HG02678 (cell line): ENCODE data around the gene C20orf173.

ENCODE experiments used
- ATAC-seq: cut with Tn5 transposase; IDR thresholded peaks from one replicate; pipeline ENCODE4 v1.9.1; 2021; ENCODE audit warnings: mild to moderate bottlenecking, moderate library complexity; ENCODE audit not compliant: unreplicated experiment

C20orf173 gene

DNA sequence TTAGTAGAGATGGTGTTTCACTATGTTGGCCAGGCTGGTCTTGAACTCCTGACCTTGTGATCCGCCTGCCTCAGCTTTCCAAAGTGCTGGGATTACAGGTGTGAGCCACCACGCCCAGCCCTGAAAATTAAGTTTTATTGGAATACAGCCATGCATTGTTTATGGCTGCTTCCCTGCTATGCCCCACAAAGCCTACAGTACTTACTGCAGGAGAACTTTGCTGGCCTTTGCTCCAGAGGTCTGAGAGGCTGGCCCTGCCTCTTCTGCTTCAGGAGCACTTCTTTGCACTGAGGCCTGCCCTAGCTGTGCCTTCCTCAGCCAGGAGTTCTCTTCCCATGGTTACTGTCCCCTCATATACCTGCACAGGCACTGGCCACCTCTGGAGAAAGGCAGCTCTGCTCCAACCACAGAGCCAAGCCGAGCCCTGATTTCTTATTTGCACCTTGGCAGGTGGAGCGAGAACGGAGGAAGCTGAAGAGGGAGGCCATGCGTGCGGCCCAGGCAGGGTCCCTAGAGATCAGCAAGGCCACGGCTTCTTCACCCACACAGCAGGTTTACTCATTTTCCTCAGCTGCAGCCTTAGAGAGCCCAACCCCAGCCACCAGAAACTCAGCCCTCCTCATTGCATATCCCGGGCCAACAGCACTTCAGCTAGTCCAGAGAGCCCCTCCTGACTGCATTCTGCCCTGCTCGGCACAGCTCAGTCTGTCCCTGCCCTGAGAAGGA, 20.8 kb downstream of the C20orf173 start:
- ATAC-seq, result no peak

DNA sequence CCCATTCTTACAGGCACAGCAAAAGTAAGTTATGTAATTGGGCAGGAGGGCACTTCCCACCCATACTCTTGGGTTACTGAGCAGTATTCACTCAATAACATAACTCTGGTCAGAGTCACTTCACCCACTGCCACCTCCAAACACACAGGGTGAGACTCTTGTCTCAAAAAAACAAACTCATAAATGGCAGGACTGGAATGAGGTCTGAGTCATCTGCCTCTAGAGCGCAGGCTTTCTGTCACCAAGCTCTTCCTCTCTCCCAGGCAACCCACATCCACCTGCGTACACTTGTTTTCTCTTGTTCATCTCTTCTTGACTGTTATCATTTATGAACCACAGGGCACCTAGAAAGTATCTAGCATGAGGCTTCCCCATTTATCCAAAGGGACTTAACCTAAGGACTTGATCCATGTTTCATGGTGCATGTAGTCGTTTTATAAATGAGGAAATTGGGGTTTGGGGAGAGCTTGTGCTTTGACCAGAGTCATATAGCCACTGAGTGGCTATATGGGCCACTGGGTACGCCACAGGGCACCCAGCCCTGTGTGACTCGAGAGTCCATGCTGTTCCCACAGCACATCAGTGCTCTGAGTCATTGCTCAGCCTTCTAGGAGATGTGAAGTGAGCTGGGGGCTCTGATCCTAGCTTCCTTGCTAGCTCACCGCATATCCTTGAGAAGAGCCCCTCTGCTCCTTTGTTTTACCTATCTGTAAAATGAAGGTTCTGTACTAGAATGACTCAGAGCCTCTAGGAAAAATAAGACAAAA, 22.4 kb downstream of the C20orf173 start:
- no peak for ATAC-seq

DNA sequence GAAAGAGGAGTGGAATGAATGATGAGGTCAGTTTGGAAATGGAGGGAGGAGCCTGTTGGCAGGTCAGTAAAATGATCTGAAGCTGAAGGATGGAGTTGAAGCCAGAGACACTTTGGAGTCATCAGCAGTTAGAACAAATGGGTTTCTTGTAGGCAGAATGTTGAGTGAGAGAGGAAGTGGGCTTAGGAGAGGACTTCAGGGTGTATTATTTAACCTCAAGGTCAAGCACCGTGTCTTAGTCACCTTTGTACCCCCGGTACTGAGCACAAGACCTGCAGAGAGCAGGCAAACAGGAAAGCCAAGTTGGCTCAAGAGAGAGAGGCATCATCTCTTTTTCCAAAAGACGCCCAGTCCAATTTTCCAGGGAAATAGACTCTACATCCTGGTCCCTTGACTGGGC, 23.3 kb downstream of the C20orf173 start:
- no peak for ATAC-seq

DNA sequence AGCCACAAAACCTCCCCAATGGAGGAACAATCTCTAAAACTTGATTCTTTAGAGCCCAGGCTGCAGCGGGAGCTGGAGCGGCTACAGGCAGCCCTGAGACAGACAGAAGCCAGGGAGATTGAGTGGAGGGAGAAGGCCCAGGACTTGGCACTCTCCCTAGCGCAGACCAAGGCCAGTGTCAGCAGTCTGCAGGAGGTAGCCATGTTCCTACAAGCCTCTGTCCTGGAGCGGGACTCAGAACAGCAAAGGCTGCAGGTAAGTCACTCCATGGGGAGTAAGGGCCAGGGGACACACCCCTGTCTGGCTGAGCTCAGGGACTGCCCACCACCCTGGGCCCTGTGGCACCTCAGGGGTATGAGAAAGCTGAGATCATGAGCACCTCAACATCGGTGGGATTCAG, 24.7 kb downstream of the C20orf173 start:
- ATAC-seq, result no peak

DNA sequence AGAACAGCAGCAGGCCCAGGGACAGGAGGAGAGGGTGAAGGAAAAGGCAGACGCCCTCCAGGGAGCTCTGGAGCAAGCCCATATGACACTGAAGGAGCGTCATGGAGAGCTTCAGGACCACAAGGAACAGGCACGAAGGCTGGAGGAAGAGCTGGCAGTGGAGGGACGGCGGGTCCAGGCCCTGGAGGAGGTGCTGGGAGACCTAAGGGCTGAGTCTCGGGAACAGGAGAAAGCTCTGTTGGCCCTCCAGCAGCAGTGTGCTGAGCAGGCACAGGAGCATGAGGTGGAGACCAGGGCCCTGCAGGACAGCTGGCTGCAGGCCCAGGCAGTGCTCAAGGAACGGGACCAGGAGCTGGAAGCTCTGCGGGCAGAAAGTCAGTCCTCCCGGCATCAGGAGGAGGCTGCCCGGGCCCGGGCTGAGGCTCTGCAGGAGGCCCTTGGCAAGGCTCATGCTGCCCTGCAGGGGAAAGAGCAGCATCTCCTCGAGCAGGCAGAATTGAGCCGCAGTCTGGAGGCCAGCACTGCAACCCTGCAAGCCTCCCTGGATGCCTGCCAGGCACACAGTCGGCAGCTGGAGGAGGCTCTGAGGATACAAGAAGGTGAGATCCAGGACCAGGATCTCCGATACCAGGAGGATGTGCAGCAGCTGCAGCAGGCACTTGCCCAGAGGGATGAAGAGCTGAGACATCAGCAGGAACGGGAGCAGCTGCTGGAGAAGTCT, 25.5 kb downstream of the C20orf173 start:
- no peak for ATAC-seq

DNA sequence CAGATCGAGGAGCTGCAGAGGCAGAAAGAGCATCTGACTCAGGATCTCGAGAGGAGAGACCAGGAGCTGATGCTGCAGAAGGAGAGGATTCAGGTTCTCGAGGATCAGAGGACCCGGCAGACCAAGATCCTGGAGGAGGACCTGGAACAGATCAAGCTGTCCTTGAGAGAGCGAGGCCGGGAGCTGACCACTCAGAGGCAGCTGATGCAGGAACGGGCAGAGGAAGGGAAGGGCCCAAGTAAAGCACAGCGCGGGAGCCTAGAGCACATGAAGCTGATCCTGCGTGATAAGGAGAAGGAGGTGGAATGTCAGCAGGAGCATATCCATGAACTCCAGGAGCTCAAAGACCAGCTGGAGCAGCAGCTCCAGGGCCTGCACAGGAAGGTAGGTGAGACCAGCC, 26.2 kb downstream of the C20orf173 start:
- ATAC-seq, result no peak

DNA sequence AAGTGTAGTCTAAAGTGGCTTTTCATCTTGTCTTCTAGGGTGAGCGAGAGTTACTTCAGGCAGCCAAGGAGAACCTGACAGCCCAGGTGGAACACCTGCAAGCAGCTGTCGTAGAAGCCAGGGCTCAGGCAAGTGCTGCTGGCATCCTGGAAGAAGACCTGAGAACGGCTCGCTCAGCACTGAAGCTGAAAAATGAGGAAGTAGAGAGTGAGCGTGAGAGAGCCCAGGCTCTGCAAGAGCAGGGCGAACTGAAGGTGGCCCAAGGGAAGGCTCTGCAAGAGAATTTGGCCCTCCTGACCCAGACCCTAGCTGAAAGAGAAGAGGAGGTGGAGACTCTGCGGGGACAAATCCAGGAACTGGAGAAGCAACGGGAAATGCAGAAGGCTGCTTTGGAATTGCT, 27.1 kb downstream of the C20orf173 start:
- peak; percentile 76 for ATAC-seq

DNA sequence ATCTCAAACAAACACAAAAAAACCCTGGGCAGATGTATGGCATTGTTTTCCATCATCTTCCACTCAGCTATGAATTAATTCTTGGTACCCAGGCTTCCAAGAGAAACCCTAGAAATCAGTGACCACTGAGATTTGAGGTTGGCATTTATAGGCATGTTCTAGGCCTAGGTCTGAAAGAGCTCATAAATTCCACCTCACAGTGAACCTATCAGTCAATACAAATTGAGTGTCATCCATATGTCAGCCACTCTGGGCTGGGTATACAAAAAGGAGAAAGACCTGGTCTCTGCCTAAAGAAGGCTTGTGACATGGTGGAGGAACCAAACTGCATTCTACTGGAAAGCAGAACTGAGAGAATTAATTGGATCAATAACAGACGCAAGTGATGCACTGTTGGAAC, 30.2 kb downstream of the C20orf173 start:
- no peak for ATAC-seq

DNA sequence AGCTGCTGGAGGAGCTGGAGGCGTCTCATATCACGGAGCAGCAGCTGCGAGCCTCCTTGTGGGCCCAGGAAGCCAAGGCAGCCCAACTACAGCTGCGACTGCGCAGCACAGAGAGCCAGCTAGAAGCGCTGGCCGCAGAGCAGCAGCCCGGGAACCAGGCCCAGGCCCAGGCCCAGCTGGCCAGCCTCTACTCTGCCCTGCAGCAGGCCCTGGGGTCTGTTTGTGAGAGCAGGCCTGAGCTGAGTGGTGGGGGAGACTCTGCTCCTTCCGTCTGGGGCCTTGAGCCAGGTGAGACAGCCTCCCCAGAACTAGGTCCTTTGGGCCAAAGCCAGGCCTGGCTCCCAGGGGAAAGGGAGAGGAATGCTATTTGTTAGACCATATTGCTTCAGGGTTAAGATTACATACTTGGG, 31.7 kb downstream of the C20orf173 start:
- ATAC-seq, result no peak

DNA sequence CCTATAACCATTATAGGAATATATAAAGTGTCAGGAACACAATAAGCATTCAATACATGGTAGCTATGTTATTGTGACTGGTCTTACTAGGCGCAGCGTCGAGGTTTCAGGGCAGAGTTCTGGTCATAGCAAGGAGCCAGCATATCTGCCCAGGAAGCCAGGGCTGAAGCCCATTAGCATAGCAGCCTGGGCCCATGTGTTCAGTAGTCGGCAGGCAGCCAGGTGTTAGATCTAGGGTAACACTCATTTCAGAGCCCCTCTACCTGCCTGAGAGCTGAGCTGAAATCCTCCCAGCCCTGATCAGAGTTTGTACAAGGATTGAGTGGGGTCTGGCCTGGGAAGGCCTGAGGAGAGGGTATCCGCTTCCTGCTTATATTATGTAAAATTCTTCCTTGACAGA, 32.1 kb downstream of the C20orf173 start:
- no peak for ATAC-seq

DNA sequence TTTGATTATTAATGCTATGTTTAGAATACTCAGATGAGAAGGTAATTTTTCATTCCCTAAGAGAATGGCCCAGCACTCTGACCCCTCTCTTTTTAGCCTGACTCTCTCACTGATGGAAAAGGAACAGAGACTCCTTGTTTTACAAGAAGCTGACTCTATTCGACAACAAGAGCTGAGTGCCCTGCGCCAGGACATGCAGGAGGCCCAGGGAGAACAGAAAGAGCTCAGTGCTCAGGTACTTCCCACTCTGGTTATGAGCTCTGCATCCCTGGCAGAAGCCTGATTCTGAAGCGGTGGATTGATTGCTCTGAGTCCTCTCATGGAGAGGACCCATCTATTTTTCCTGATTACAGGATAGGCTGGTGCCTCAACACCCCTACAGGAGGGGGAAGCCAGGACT, 33.0 kb downstream of the C20orf173 start:
- ATAC-seq, result no peak

DNA sequence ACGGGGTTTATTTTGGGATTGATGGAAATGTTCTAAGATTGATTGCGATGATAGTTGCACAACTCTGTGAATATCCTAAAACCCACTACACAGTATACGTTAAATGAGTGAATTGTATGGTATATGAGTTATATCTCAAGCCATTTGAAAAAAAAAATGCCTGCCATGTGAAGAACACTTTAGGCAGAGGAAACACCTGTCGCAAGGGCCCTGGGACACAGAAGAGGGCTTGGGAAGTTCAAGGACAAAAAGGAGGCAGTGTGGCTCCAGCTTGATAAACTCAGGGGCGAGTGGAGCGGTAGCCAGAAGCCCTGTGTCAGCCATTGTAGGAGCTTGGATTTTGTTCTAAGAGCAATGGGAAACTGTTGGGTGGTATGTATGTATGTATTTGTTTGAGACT, 37.1 kb downstream of the C20orf173 start:
- no peak for ATAC-seq

DNA sequence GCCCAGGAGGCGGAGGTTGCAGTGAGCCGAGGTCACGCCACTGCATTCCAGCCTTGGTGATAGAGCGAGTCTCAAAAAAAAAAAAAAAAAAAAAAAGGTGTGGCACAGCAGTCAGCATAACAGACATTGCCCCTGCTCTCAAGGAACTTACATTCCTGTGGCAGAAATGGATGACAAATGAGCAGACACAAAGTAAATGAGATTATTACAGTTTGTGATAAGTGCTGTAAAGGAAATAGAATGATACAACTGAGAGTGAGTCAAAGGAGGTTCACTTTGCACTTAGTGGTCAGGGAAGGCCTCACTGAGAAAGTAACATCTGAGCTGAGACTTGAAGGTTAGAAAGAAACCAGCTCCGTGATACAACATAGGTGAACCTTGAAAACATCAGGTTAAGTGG, 37.6 kb downstream of the C20orf173 start:
- ATAC-seq, result no peak

DNA sequence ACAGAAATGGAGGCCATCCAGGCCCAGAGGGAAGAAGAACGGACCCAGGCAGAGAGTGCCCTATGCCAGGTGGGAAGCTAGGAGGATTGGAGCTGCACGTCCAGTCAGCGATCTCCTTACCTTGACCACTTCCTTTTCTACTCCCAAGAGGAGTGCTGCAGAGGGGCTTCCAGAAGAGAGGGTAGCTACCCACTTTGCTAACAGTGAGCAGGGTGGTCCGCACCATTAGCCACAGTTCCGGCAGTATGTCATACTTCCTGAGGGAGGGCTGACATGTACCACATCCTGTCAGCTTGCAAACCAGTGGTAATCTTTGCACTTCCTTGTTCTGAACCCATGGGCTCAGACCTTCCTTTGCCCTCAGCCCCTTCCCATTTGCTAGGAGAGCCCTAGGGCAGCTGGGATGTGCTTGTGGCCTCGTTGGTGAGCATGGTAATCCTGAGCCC, 38.7 kb downstream of the C20orf173 start:
- ATAC-seq, result peak; percentile 99

DNA sequence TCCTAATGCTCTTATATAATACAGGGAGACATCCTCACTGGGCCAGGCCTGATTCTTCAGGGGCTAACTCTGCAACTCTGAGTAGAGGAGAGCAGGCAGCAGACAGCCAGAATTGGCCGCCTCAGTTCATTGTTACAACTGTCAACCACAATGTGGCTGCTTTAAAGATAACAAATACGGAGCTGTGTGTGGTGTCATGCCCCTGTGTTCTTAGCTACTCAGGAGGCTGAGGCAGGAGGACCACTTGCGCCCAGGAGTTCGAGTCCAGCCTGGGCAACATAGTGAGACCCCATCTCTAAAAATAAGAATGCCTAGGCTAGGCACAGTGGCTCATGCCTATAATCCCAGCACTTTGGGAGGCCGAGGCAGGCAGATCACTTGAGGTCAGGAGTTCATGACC, 39.7 kb downstream of the C20orf173 start:
- ATAC-seq, result no peak

DNA sequence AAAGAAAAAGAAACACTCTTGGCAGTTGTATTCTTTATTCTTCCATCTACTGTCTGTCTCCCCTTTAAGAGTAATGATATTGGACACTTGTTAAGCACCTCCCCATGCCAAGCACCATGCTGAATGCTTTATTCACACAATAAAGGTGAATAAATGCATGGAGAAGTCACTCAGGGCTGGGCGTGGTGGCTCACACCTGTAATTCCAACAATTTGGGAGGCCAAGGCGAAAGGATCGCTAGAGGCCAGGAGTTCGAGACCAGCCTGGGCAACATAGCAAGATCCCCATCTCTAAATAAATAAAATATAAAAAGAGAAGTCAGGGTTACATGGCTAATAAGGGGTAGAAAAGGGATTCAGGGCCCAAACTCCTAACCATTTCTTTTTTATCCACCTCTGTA, 42.0 kb downstream of the C20orf173 start:
- ATAC-seq, result no peak

DNA sequence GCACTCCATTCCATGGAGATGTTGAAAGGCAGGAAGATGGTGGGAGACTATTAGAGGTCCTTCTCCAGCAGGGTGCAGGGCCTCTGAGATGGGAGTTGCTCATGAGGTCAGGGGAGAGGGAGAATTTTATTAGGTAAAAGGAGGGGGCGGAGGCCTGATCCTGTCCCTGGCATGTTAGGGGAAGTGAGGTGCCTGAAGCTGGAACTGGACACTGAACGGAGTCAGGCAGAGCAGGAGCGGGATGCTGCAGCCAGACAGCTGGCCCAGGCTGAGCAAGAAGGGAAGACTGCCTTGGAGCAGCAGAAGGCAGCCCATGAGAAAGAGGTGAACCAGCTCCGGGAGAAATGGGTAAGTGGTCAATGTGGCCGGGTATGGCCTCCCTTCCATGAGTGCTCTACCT, 49.7 kb downstream of the C20orf173 start:
- ATAC-seq, result no peak

DNA sequence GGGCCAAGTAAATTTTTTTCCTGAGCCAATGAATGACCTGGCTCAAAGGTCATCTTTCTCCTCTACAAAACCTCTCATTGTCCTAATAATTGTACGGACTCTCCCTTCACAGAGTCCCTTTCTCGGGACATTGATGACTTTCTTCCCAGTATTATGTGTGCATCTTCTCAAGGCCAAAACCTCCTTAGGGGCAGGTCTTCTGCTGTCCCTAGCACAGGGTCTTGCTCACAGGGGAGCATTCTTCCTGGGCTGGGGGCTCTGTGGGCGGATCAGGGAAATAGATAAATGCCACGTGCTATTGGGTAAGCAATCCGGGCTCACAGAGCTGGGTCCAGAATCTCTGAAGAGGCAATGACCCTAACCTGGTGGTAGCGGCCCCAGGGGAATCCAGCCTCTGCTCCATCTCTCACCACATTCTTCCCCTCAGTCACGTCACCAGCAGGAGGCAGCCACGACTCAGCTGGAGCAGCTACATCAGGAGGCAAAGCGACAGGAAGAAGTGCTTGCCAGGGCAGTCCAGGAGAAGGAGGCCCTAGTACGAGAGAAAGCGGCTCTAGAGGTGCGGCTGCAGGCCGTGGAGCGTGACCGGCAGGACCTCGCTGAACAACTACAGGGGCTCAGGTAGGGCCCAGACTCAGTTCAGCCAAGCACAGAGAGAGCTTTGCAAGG, 50.5 kb downstream of the C20orf173 start:
- ATAC-seq, result no peak
